ENCODE data around the gene DLGAP4.
"Not testable (repeated sequence)": the region's sequence is repeated elsewhere in the genome, so short reads cannot be mapped to it uniquely, and the experiment has no call there.

The DLGAP4 gene

GRCh38 chr20:36541227-36541767, 235.2 kb downstream of the DLGAP4 start, which contains the start of gene MYL9:
Gene MYL9 (plus strand): TSS chr20:36541519. CDS start chr20:36544885, 3,366 bp downstream.
- peak; percentile 88 for DNase-seq (ENCODE audit: low spot score)

- DNase-seq (ENCODE audit: low spot score), result peak; percentile 83
Measured at GRCh38 chr20:36541768-36542488, 235.8 kb downstream of the DLGAP4 start.

GRCh38 chr20:36542516-36543183, 236.5 kb downstream of the DLGAP4 start:
- no peak for DNase-seq (ENCODE audit: low spot score)

- DNase-seq (ENCODE audit: low spot score), result no peak
Measured at GRCh38 chr20:36543184-36544133, 237.3 kb downstream of the DLGAP4 start.

- no peak for DNase-seq (ENCODE audit: low spot score)
Measured at GRCh38 chr20:36544134-36545018, 238.2 kb downstream of the DLGAP4 start.

- no peak for DNase-seq (ENCODE audit: low spot score)
Measured at GRCh38 chr20:36546111-36546736, 240.1 kb downstream of the DLGAP4 start.

GRCh38 chr20:36547186-36548005, 241.3 kb downstream of the DLGAP4 start:
- DNase-seq (ENCODE audit: low spot score), result no peak

- DNase-seq (ENCODE audit: low spot score), result no peak
Measured at GRCh38 chr20:36548006-36548315, 241.8 kb downstream of the DLGAP4 start.

- DNase-seq (ENCODE audit: low spot score), result no peak
Measured at GRCh38 chr20:36548704-36549627, 242.8 kb downstream of the DLGAP4 start.

GRCh38 chr20:36549628-36549941, 243.4 kb downstream of the DLGAP4 start:
- DNase-seq (ENCODE audit: low spot score), result no peak

GRCh38 chr20:36549942-36550789, 244.0 kb downstream of the DLGAP4 start:
- no peak for DNase-seq (ENCODE audit: low spot score)

- DNase-seq (ENCODE audit: low spot score), result no peak
Measured at GRCh38 chr20:36550790-36551299, 244.7 kb downstream of the DLGAP4 start.

GRCh38 chr20:36555248-36555647, 249.1 kb downstream of the DLGAP4 start:
- no peak for DNase-seq (ENCODE audit: low spot score)

GRCh38 chr20:36562724-36563123, 256.6 kb downstream of the DLGAP4 start:
- DNase-seq (ENCODE audit: low spot score), result no peak

- DNase-seq (ENCODE audit: low spot score), result no peak
Measured at GRCh38 chr20:36563374-36563773, 257.2 kb downstream of the DLGAP4 start.

- DNase-seq (ENCODE audit: low spot score), result not testable (repeated sequence)
Measured at GRCh38 chr20:36564078-36564725, 258.1 kb downstream of the DLGAP4 start.

GRCh38 chr20:36564726-36565121, 258.6 kb downstream of the DLGAP4 start:
- not testable (repeated sequence) for DNase-seq (ENCODE audit: low spot score)
